Nephron progenitor cell (in vitro differentiated cells): ENCODE results near the gene CA5A.

Experiments
- DNase-seq: peaks from one replicate; pipeline ENCODE4 v3.0.0; 2021
- H3K27ac Mint-ChIP-seq: 2 replicates; pipeline ENCODE4 v1.8.0; 2021; ENCODE audit warnings: mild to moderate bottlenecking, moderate library complexity, mixed read lengths
- H3K27me3 Mint-ChIP-seq: 2 replicates; pipeline ENCODE4 v1.8.0; 2021; ENCODE audit warnings: mild to moderate bottlenecking, low read depth, mixed read lengths; ENCODE audit not compliant: poor library complexity
- H3K36me3 Mint-ChIP-seq: 2 replicates; pipeline ENCODE4 v1.8.0; 2021; ENCODE audit warnings: low read depth, mixed read lengths
- H3K4me1 Mint-ChIP-seq: 2 replicates; pipeline ENCODE4 v1.8.0; 2021; ENCODE audit warnings: mixed read lengths
- H3K4me3 Mint-ChIP-seq: 2 replicates; pipeline ENCODE4 v1.8.0; 2021; ENCODE audit warnings: mild to moderate bottlenecking, moderate library complexity, mixed read lengths
- H3K9me3 Mint-ChIP-seq: 2 replicates; pipeline ENCODE4 v1.8.0; 2021; ENCODE audit warnings: mild to moderate bottlenecking, moderate library complexity, mixed read lengths
- CTCF ChIP-seq: fragments of 200-600 bp; sonication (generic); IDR thresholded peaks from 2 replicates; pipeline ENCODE4 v1.5.0; 2021; ENCODE audit warnings: antibody characterized with exemption

CA5A gene

GRCh38 chr16:87957296-87958094 is 21.2 kb upstream of the CA5A start:
- peak overlapping the region; percentile 72 for H3K4me3 Mint-ChIP-seq
- H3K36me3 Mint-ChIP-seq, result peaks cover 31% of the 10 kb centered on the region
- H3K4me1 Mint-ChIP-seq, result peaks cover 87% of the 10 kb centered on the region
- TF ChIP-seq CTCF, result no peak
- H3K9me3 Mint-ChIP-seq, result no peaks in the 10 kb centered on the region
- no peaks in the 10 kb centered on the region for H3K27me3 Mint-ChIP-seq
- DNase-seq, result no peak
- peak overlapping the region; percentile 99 for H3K27ac Mint-ChIP-seq

- peak; percentile 47 for TF ChIP-seq CTCF
- peak overlapping the region; percentile 99 for H3K27ac Mint-ChIP-seq
- peak overlapping the region; percentile 72 for H3K4me3 Mint-ChIP-seq
- H3K27me3 Mint-ChIP-seq, result no peaks in the 10 kb centered on the region
- peaks cover 91% of the 10 kb centered on the region for H3K4me1 Mint-ChIP-seq
- peaks cover 29% of the 10 kb centered on the region for H3K36me3 Mint-ChIP-seq
- DNase-seq, result peak; percentile 59
- H3K9me3 Mint-ChIP-seq, result no peaks in the 10 kb centered on the region
These were observed 20.3 kb upstream of the CA5A start for GRCh38 chr16:87956365-87957231.

- Mint-ChIP-seq H3K27ac (peak overlapping the region; percentile 99), H3K9me3 (no peaks in the 10 kb centered on the region), H3K36me3 (peaks cover 26% of the 10 kb centered on the region), H3K4me3 (peak overlapping the region; percentile 72), H3K27me3 (no peaks in the 10 kb centered on the region), H3K4me1 (peaks cover 88% of the 10 kb centered on the region)
- no peak for TF ChIP-seq CTCF
- no peak for DNase-seq
These were observed 19.7 kb upstream of the CA5A start for GRCh38 chr16:87956098-87956364.

GRCh38 chr16:87955302-87956097 is 19.2 kb upstream of the CA5A start:
- Mint-ChIP-seq H3K36me3 (peaks cover 26% of the 10 kb centered on the region), H3K27me3 (peaks cover 3% of the 10 kb centered on the region), H3K4me3 (peak overlapping the region; percentile 72), H3K9me3 (no peaks in the 10 kb centered on the region), H3K4me1 (peaks cover 89% of the 10 kb centered on the region), H3K27ac (peak overlapping the region; percentile 99)
- TF ChIP-seq CTCF, result no peak
- DNase-seq, result no peak

- Mint-ChIP-seq H3K4me1 (peaks cover 83% of the 10 kb centered on the region), H3K27me3 (peaks cover 4% of the 10 kb centered on the region), H3K36me3 (peaks cover 26% of the 10 kb centered on the region), H3K9me3 (no peaks in the 10 kb centered on the region), H3K4me3 (no peak overlapping the region), H3K27ac (peak overlapping the region; percentile 84)
- no peak for DNase-seq
- TF ChIP-seq CTCF, result no peak
These were observed 18.5 kb upstream of the CA5A start for GRCh38 chr16:87954826-87955225.
